ENCODE data around the gene HSFX2. TPM values are rescaled to one million over a fixed set of nuclear protein-coding genes. Genes with fewer than 3 reads are reported as not detected.
"Not testable (repeated sequence)": the region's sequence is repeated elsewhere in the genome, so short reads cannot be mapped to it uniquely, and the experiment has no call there.

HSFX2 gene
- total RNA-seq, 2 experiments from 2014 or later, result not detected

GRCh38 chrX:149551939-149552248 is 43.2 kb downstream of the HSFX2 start:
- H3K36me3 ChIP-seq (ENCODE audit: insufficient read depth, low read length); POLR2A ChIA-PET; DNase-seq (ENCODE audit: low spot score); H3K9me3 ChIP-seq (ENCODE audit: low read length); H2AFZ ChIP-seq (ENCODE audit: low read length); H3K79me2 ChIP-seq (ENCODE audit: insufficient read depth, low read depth, low read length); H3K9me2 ChIP-seq (ENCODE audit: insufficient read depth, low read length); H4K20me1 ChIP-seq (ENCODE audit: insufficient read depth, low read length); BruUV-seq (replicated peaks); intact Hi-C loops (cut with micrococcal nuclease; ENCODE audit: unreplicated experiment); H3K4me2 ChIP-seq (ENCODE audit: low read length); H3K27ac ChIP-seq (ENCODE audit: low read depth, low read length, poor library complexity, severe bottlenecking); H3K4me1 ChIP-seq (ENCODE audit: insufficient read depth, low read length, poor library complexity, severe bottlenecking); CTCF ChIA-PET (ENCODE audit: unreplicated experiment); H3K4me3 ChIP-seq (ENCODE audit: low read depth, low read length, poor library complexity, severe bottlenecking): not testable (repeated sequence)

- BruUV-seq (replicated peaks); H3K27ac ChIP-seq (ENCODE audit: low read depth, low read length, poor library complexity, severe bottlenecking); H3K9me2 ChIP-seq (ENCODE audit: insufficient read depth, low read length); DNase-seq (ENCODE audit: low spot score); CTCF ChIA-PET (ENCODE audit: unreplicated experiment); H2AFZ ChIP-seq (ENCODE audit: low read length); intact Hi-C loops (cut with micrococcal nuclease; ENCODE audit: unreplicated experiment); H3K9me3 ChIP-seq (ENCODE audit: low read length); POLR2A ChIA-PET; H3K4me1 ChIP-seq (ENCODE audit: insufficient read depth, low read length, poor library complexity, severe bottlenecking); H3K36me3 ChIP-seq (ENCODE audit: insufficient read depth, low read length); H3K79me2 ChIP-seq (ENCODE audit: insufficient read depth, low read depth, low read length); H3K4me2 ChIP-seq (ENCODE audit: low read length); H4K20me1 ChIP-seq (ENCODE audit: insufficient read depth, low read length); H3K4me3 ChIP-seq (ENCODE audit: low read depth, low read length, poor library complexity, severe bottlenecking): not testable (repeated sequence)
Measured at GRCh38 chrX:149551245-149551938, 43.7 kb downstream of the HSFX2 start.

- BruUV-seq (replicated peaks); H3K79me2 ChIP-seq (ENCODE audit: insufficient read depth, low read depth, low read length); DNase-seq (ENCODE audit: low spot score); intact Hi-C loops (cut with micrococcal nuclease; ENCODE audit: unreplicated experiment); H3K4me3 ChIP-seq (ENCODE audit: low read depth, low read length, poor library complexity, severe bottlenecking); POLR2A ChIA-PET; H3K36me3 ChIP-seq (ENCODE audit: insufficient read depth, low read length); H3K9me3 ChIP-seq (ENCODE audit: low read length); H2AFZ ChIP-seq (ENCODE audit: low read length); H3K4me1 ChIP-seq (ENCODE audit: insufficient read depth, low read length, poor library complexity, severe bottlenecking); CTCF ChIA-PET (ENCODE audit: unreplicated experiment); H3K27ac ChIP-seq (ENCODE audit: low read depth, low read length, poor library complexity, severe bottlenecking); H4K20me1 ChIP-seq (ENCODE audit: insufficient read depth, low read length); H3K4me2 ChIP-seq (ENCODE audit: low read length); H3K9me2 ChIP-seq (ENCODE audit: insufficient read depth, low read length): not testable (repeated sequence)
Measured at GRCh38 chrX:149550454-149550853, 44.7 kb downstream of the HSFX2 start.

- H2AFZ ChIP-seq (ENCODE audit: low read length); H3K9me3 ChIP-seq (ENCODE audit: low read length); POLR2A ChIA-PET; H3K9me2 ChIP-seq (ENCODE audit: insufficient read depth, low read length); intact Hi-C loops (cut with micrococcal nuclease; ENCODE audit: unreplicated experiment); CTCF ChIA-PET (ENCODE audit: unreplicated experiment); H4K20me1 ChIP-seq (ENCODE audit: insufficient read depth, low read length); H3K4me1 ChIP-seq (ENCODE audit: insufficient read depth, low read length, poor library complexity, severe bottlenecking); H3K27ac ChIP-seq (ENCODE audit: low read depth, low read length, poor library complexity, severe bottlenecking); H3K79me2 ChIP-seq (ENCODE audit: insufficient read depth, low read depth, low read length); DNase-seq (ENCODE audit: low spot score); H3K4me3 ChIP-seq (ENCODE audit: low read depth, low read length, poor library complexity, severe bottlenecking); H3K4me2 ChIP-seq (ENCODE audit: low read length); H3K36me3 ChIP-seq (ENCODE audit: insufficient read depth, low read length); BruUV-seq (replicated peaks): not testable (repeated sequence)
Measured at GRCh38 chrX:149549701-149550100, 45.4 kb downstream of the HSFX2 start, which contains the start of gene HSFX3. TSS of gene HSFX3 (minus strand) at chrX:149549924. CDS start at chrX:149549852, 72 bp downstream.

GRCh38 chrX:149547782-149548181 is 47.3 kb downstream of the HSFX2 start:
- H2AFZ ChIP-seq (ENCODE audit: low read length); H3K79me2 ChIP-seq (ENCODE audit: insufficient read depth, low read depth, low read length); DNase-seq (ENCODE audit: low spot score); CTCF ChIA-PET (ENCODE audit: unreplicated experiment); H3K9me3 ChIP-seq (ENCODE audit: low read length); BruUV-seq (replicated peaks); H3K27ac ChIP-seq (ENCODE audit: low read depth, low read length, poor library complexity, severe bottlenecking); H3K4me3 ChIP-seq (ENCODE audit: low read depth, low read length, poor library complexity, severe bottlenecking); H3K4me2 ChIP-seq (ENCODE audit: low read length); H3K36me3 ChIP-seq (ENCODE audit: insufficient read depth, low read length); H4K20me1 ChIP-seq (ENCODE audit: insufficient read depth, low read length); intact Hi-C loops (cut with micrococcal nuclease; ENCODE audit: unreplicated experiment); H3K4me1 ChIP-seq (ENCODE audit: insufficient read depth, low read length, poor library complexity, severe bottlenecking); POLR2A ChIA-PET; H3K9me2 ChIP-seq (ENCODE audit: insufficient read depth, low read length): not testable (repeated sequence)

- CTCF ChIA-PET (ENCODE audit: unreplicated experiment); H3K4me1 ChIP-seq (ENCODE audit: insufficient read depth, low read length, poor library complexity, severe bottlenecking); intact Hi-C loops (cut with micrococcal nuclease; ENCODE audit: unreplicated experiment): not testable (repeated sequence)
Measured at GRCh38 chrX:149546962-149547361, 48.2 kb downstream of the HSFX2 start.

More at GRCh38 chrX:149546962-149547361, 48.2 kb downstream of the HSFX2 start:
- DNase-seq (ENCODE audit: low spot score); H4K20me1 ChIP-seq (ENCODE audit: insufficient read depth, low read length); H3K9me2 ChIP-seq (ENCODE audit: insufficient read depth, low read length); POLR2A ChIA-PET; H3K79me2 ChIP-seq (ENCODE audit: insufficient read depth, low read depth, low read length); H3K9me3 ChIP-seq (ENCODE audit: low read length); H3K4me2 ChIP-seq (ENCODE audit: low read length); H2AFZ ChIP-seq (ENCODE audit: low read length); H3K36me3 ChIP-seq (ENCODE audit: insufficient read depth, low read length); H3K4me3 ChIP-seq (ENCODE audit: low read depth, low read length, poor library complexity, severe bottlenecking); H3K27ac ChIP-seq (ENCODE audit: low read depth, low read length, poor library complexity, severe bottlenecking); BruUV-seq (replicated peaks): not testable (repeated sequence)

Measured in OCI-LY7 (cell line).